HepG2 (cell line): Measurements from ENCODE around the gene CADPS. TPM values are rescaled to one million over a fixed set of nuclear protein-coding genes. Genes with fewer than 3 reads are reported as not detected.

Source experiments
- ATAC-seq: fragments of 200-7000 bp; cut with Tn5 transposase; 3 replicates; pipeline ENCODE4 v1.9.1; 2020; ENCODE audit warnings: mild to moderate bottlenecking, moderate library complexity
- BruUV-seq: library from RNA; stranded (reverse); fragments of 400-500 nt; replicated peaks from 2 replicates; lab custom pipeline; 2021; lab: Mats Ljungman, UMichigan
- CTCF ChIA-PET: fragments of 300-600 bp; formaldehyde crosslinking; extraction: SDS; loops from one replicate; lab custom pipeline; 2021; ENCODE audit warnings: low total read pairs, inconsistent platforms, low intra/inter-chr PET ratio; lab: Yijun Ruan, JAX
- POLR2A ChIA-PET: fragments of 350-600 bp; sonication (Branson Sonifier 250); formaldehyde crosslinking; loops from one replicate; lab custom pipeline; 2020; ENCODE audit warnings: antibody characterized with exemption, inconsistent platforms; lab: Yijun Ruan, JAX
- DNase-seq: peaks from one replicate; pipeline ENCODE4 v3.0.0-alpha.2; 2015; ENCODE audit warnings: low spot score
- FAIRE-seq: peaks from 3 replicates; lab custom pipeline; 2011; peaks lifted over from hg19 to GRCh38; lab: Jason Lieb, UNC
- H2AFZ ChIP-seq: one replicate; pipeline ENCODE4 v1.6.1; 2011; ENCODE audit warnings: low read length, inconsistent platforms
- H3K27ac ChIP-seq: fragments of 300-600 bp; 3 replicates; pipeline ENCODE4 v1.8.0; 2011; ENCODE audit warnings: mixed run types, mild to moderate bottlenecking, mixed read lengths, low read length, inconsistent platforms; ENCODE audit not compliant: insufficient read depth; ENCODE audit errors: extremely low read length
- H3K27me3 ChIP-seq, 2 experiments: fragments of 200-600 bp in 1 of 2; 2 replicates in 1 of 2; 3 replicates in 1 of 2; pipeline versions ENCODE4 v1.6.0 to v1.8.0; 2011; ENCODE audit warnings: low read length in 2 of 2, mild to moderate bottlenecking in 2 of 2, moderate library complexity in 2 of 2, inconsistent platforms in 1 of 2; ENCODE audit not compliant: insufficient read depth in 2 of 2, control insufficient read depth in 1 of 2
- H3K36me3 ChIP-seq, 2 experiments: fragments of 200-600 bp in 1 of 2; replicated peaks in 1 of 2; 2 replicates in 1 of 2; 3 replicates in 1 of 2; pipeline versions ENCODE4 v1.5.1 to v1.8.0; 2011; ENCODE audit warnings: low read length in 2 of 2, inconsistent platforms in 1 of 2; ENCODE audit not compliant: insufficient read depth in 2 of 2, control insufficient read depth in 1 of 2
- H3K4me1 ChIP-seq: 2 replicates; pipeline ENCODE4 v1.5.1; 2012; ENCODE audit warnings: low read length, inconsistent platforms; ENCODE audit not compliant: insufficient read depth
- H3K4me2 ChIP-seq: 2 replicates; pipeline ENCODE4 v1.6.0; 2011; ENCODE audit warnings: low read depth, low read length, inconsistent platforms
- H3K4me3 ChIP-seq, 3 experiments: fragments of 200-600 bp in 1 of 3; sonication (generic), shearing (Covaris generic) in 1 of 3; replicated peaks in 1 of 3; 2 replicates each; pipeline ENCODE4 v1.5.1; 2011 to 2016; ENCODE audit warnings: low read length in 3 of 3, inconsistent platforms in 2 of 3, low read depth in 2 of 3, mild to moderate bottlenecking in 2 of 3, control low read depth in 1 of 3, mixed read lengths in 1 of 3; ENCODE audit not compliant: insufficient read depth in 1 of 3
- H3K79me2 ChIP-seq: one replicate; pipeline ENCODE4 v1.6.1; 2011; ENCODE audit warnings: low read length, inconsistent platforms; ENCODE audit not compliant: insufficient read depth
- H3K9ac ChIP-seq: 2 replicates; pipeline ENCODE4 v1.6.0; 2011; ENCODE audit warnings: mild to moderate bottlenecking, low read depth, low read length, inconsistent platforms; ENCODE audit not compliant: insufficient read depth
- H3K9me3 ChIP-seq: 2 replicates; pipeline ENCODE4 v1.5.1; 2012; ENCODE audit warnings: mild to moderate bottlenecking, low read length
- H4K20me1 ChIP-seq: 2 replicates; pipeline ENCODE4 v1.6.0; 2011; ENCODE audit warnings: inconsistent platforms, mild to moderate bottlenecking, low read length, moderate library complexity; ENCODE audit not compliant: insufficient read depth
- PHB2 ChIP-seq: fragments of 450-650 bp; IDR thresholded peaks from 2 replicates; pipeline ENCODE4 v1.6.1; 2018; ENCODE audit not compliant: partially characterized antibody
- SRY ChIP-seq: sonication (generic); formaldehyde crosslinking; IDR thresholded peaks from 2 replicates; pipeline ENCODE4 v1.8.0; 2022; ENCODE audit warnings: mild to moderate bottlenecking, missing genetic modification reagents
- ZBTB38 ChIP-seq: sonication (generic); formaldehyde crosslinking; IDR thresholded peaks from 2 replicates; pipeline ENCODE4 v1.5.1; 2020; ENCODE audit warnings: mild to moderate bottlenecking, missing genetic modification reagents
- ZNF879 ChIP-seq: sonication (generic); formaldehyde crosslinking; IDR thresholded peaks from 2 replicates; pipeline ENCODE4 v1.8.1; 2023; ENCODE audit warnings: missing genetic modification reagents
- WGBS: methylation state at CpG from one replicate; pipeline ENCODE4 v1.1.6; 2017; ENCODE audit warnings: low lambda C conversion rate; 5-methylcytosine and 5-hydroxymethylcytosine counted together
- in situ Hi-C: cut with HindIII; loops from 2 replicates; pipeline ENCODE4 v1.10.0; 2017; ENCODE audit warnings: low pct_unique_long_range_greater_than_20kb; ENCODE audit not compliant: extremely low pct_ligation_motif_present
- intact Hi-C: fragments of 100-400 bp; cut with micrococcal nuclease; formaldehyde crosslinking; loops from one replicate; pipeline ENCODE4 v1.10.0; 2022; ENCODE audit not compliant: unreplicated experiment
- polyA plus RNA-seq, 8 experiments: library from polyadenylated mRNA; depleted of rRNA in 3 of 8; stranded (reverse) in 7 of 8; unstranded in 1 of 8; fragments of >200 nt; fragmentation: Illumina TruSeq in 4 of 8; extraction: Trizol in 4 of 8; gene quantifications; 2 replicates each; pipeline versions ENCODE4 v1.2.1 to v1.2.3, GENCODE V29; 2011 to 2016; ENCODE audit warnings: low read depth in 4 of 8, missing spikeins in 1 of 8, mixed read lengths in 1 of 8; ENCODE audit not compliant: insufficient read depth in 1 of 8
- total RNA-seq, 5 experiments: library from RNA; depleted of rRNA; stranded (reverse); fragments of >200 nt; fragmentation: Illumina TruSeq; extraction: Trizol; gene quantifications; 2 replicates each; pipeline ENCODE4 v1.2.3, GENCODE V29; 2016; ENCODE audit warnings: low read depth in 1 of 5
- TF ChIP-seq, protein P1 (sequence below): sonication (generic); formaldehyde crosslinking; IDR thresholded peaks from 2 replicates; pipeline ENCODE4 v1.5.1; 2020; ENCODE audit warnings: missing genetic modification reagents, mild to moderate bottlenecking, borderline replicate concordance

Gene CADPS
- total and polyA plus RNA-seq, 2 of the 13 experiments (the other 11 are each of a cell fraction or from before 2014, with no cell fraction given), result not detected

- Histone ChIP-seq H3K9me3 (no peaks in the 10 kb centered on the region), H3K79me2 (no peaks in the 10 kb centered on the region)
These were observed 157.2 kb downstream of the CADPS start for GRCh38 chr3:62718011-62718410.

DNA sequence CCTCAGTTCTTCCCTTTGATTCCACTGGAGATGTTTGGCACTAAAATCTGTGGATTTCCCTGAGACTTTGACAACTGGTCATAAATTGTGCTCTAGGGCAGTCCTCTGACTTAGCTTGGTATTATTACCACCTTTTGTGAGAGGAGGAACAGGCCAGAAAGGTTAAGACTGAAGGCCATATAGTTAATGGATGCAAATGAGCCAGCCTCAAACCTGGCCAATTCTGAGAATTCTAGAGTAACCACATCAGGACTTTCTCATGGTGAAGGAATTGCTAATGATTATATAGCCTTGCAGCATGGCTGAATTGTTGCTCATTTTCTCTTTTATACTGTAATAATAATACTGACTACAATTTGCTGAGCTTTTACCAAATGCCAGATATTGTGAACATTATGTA is 162.5 kb downstream of the CADPS start:
- H3K27me3 ChIP-seq, result no peaks in the 10 kb centered on the region; a peak in 1 of 5 replicates
- no peak for DNase-seq
- no peaks in the 10 kb centered on the region for H3K79me2 ChIP-seq
- intact Hi-C loops (no loop called here), in situ Hi-C loops (no loop called here)
- no peaks in the 10 kb centered on the region for H3K36me3 ChIP-seq
- no peak for ATAC-seq
- H2AFZ ChIP-seq, result no peak overlapping the region
- no TSS peak for BruUV-seq
- CTCF ChIA-PET, result no interaction called here
- H4K20me1 ChIP-seq, result no peaks in the 10 kb centered on the region
- no peak overlapping the region for H3K27ac ChIP-seq
- TF ChIP-seq, protein P1, sequence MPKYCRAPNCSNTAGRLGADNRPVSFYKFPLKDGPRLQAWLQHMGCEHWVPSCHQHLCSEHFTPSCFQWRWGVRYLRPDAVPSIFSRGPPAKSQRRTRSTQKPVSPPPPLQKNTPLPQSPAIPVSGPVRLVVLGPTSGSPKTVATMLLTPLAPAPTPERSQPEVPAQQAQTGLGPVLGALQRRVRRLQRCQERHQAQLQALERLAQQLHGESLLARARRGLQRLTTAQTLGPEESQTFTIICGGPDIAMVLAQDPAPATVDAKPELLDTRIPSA (CRISPR knock-in tag), result no peak
- no peak for TF ChIP-seq PHB2
- POLR2A ChIA-PET, result no interaction called here
- H3K9ac ChIP-seq, result no peak overlapping the region
- FAIRE-seq, result no peak
- no peak overlapping the region for H3K4me3 ChIP-seq
- no peak overlapping the region for H3K4me2 ChIP-seq
- H3K9me3 ChIP-seq, result no peaks in the 10 kb centered on the region
- no peaks in the 10 kb centered on the region for H3K4me1 ChIP-seq

More at GRCh38 chr3:62718011-62718410, 157.2 kb downstream of the CADPS start:
- Histone ChIP-seq H3K36me3 (no peaks in the 10 kb centered on the region), H3K9ac (no peak overlapping the region), H4K20me1 (no peaks in the 10 kb centered on the region), H3K4me3 (no peak overlapping the region), H3K27ac (no peak overlapping the region), H3K27me3 (peaks cover 2 to 6% of the 10 kb centered on the region in 2 experiments; a peak in 2 of 5 replicates), H3K4me2 (no peak overlapping the region), H3K4me1 (no peaks in the 10 kb centered on the region), H2AFZ (no peak overlapping the region)
- ChIA-PET POLR2A (no interaction called here), CTCF (no interaction called here)
- no peak for DNase-seq
- no peak for FAIRE-seq
- WGBS, result 6% methylated on average over 1 of the region's 1 CpG
- BruUV-seq, result no TSS peak
- intact Hi-C loops (no loop called here), in situ Hi-C loops (no loop called here)
- TF ChIP-seq ZBTB38, result no peak
- TF ChIP-seq SRY (CRISPR knock-in tag), result no peak
- TF ChIP-seq ZNF879 (CRISPR knock-in tag), result no peak
- no peak for ATAC-seq
